H9 (cell line): ENCODE measurements around the gene ASB18. TPM values are rescaled to one million over a fixed set of nuclear protein-coding genes. Genes with fewer than 3 reads are reported as not detected.

Source experiments
- DNase-seq: peaks from one replicate; pipeline ENCODE4 v3.0.0-alpha.2; 2017
- H2AFZ ChIP-seq: one replicate; pipeline ENCODE4 v1.6.1; 2013; ENCODE audit warnings: mild to moderate bottlenecking, low read length, control low read depth, moderate library complexity
- H2AK5ac ChIP-seq: 2 replicates; pipeline ENCODE4 v1.6.1; 2013; ENCODE audit warnings: low read length, control low read depth, mixed read lengths; ENCODE audit not compliant: insufficient read length
- H2BK120ac ChIP-seq: one replicate; pipeline ENCODE4 v1.6.1; 2013; ENCODE audit warnings: low read depth, mild to moderate bottlenecking, low read length, control low read depth, inconsistent platforms; ENCODE audit not compliant: poor library complexity, severe bottlenecking
- H2BK12ac ChIP-seq: 2 replicates; pipeline ENCODE4 v1.6.1; 2013; ENCODE audit warnings: low read length, control low read depth, mixed read lengths, low read depth; ENCODE audit not compliant: insufficient read length
- H2BK15ac ChIP-seq: 2 replicates; pipeline ENCODE4 v1.6.1; 2013; ENCODE audit warnings: low read depth, low read length, control low read depth
- H2BK20ac ChIP-seq: one replicate; pipeline ENCODE4 v1.6.1; 2013; ENCODE audit warnings: low read depth, mild to moderate bottlenecking, low read length, control low read depth, inconsistent platforms; ENCODE audit not compliant: poor library complexity, severe bottlenecking
- H2BK5ac ChIP-seq: 2 replicates; pipeline ENCODE4 v1.6.1; 2013; ENCODE audit warnings: low read length, control low read depth, mixed read lengths; ENCODE audit not compliant: insufficient read length
- H3K14ac ChIP-seq: 2 replicates; pipeline ENCODE4 v1.6.1; 2013; ENCODE audit warnings: low read length, control low read depth; ENCODE audit not compliant: insufficient read depth
- H3K18ac ChIP-seq: 2 replicates; pipeline ENCODE4 v1.6.1; 2013; ENCODE audit warnings: low read depth, mild to moderate bottlenecking, mixed read lengths, low read length, control low read depth; ENCODE audit not compliant: insufficient read length
- H3K23ac ChIP-seq: 2 replicates; pipeline ENCODE4 v1.6.1; 2013; ENCODE audit warnings: low read length, control low read depth, mixed read lengths, low read depth; ENCODE audit not compliant: insufficient read length
- H3K23me2 ChIP-seq: 2 replicates; pipeline ENCODE4 v1.6.1; 2013; ENCODE audit warnings: low read depth, mild to moderate bottlenecking, mixed read lengths, low read length, control low read depth; ENCODE audit not compliant: insufficient read length, poor library complexity, severe bottlenecking
- H3K27ac ChIP-seq: 2 replicates; pipeline ENCODE4 v1.5.1; 2013; ENCODE audit warnings: low read length, control low read depth, mixed read lengths, low read depth; ENCODE audit not compliant: insufficient read length
- H3K27me3 ChIP-seq: 2 replicates; pipeline ENCODE4 v1.6.1; 2013; ENCODE audit warnings: low read length, control low read depth, inconsistent platforms; ENCODE audit not compliant: insufficient read depth
- H3K4ac ChIP-seq: 2 replicates; pipeline ENCODE4 v1.6.1; 2013; ENCODE audit warnings: low read depth, mild to moderate bottlenecking, control low read depth, inconsistent platforms, low read length, moderate library complexity
- H3K4me1 ChIP-seq: 2 replicates; pipeline ENCODE4 v1.6.1; 2013; ENCODE audit warnings: low read length, control low read depth, inconsistent platforms; ENCODE audit not compliant: insufficient read depth
- H3K4me2 ChIP-seq: 2 replicates; pipeline ENCODE4 v1.6.1; 2013; ENCODE audit warnings: low read length, control low read depth, mixed read lengths; ENCODE audit not compliant: insufficient read length, insufficient read depth
- H3K56ac ChIP-seq: 2 replicates; pipeline ENCODE4 v1.6.1; 2013; ENCODE audit warnings: low read depth, mild to moderate bottlenecking, mixed read lengths, low read length, control low read depth; ENCODE audit not compliant: insufficient read length
- H3K79me1 ChIP-seq: 2 replicates; pipeline ENCODE4 v1.6.1; 2013; ENCODE audit warnings: low read depth, mild to moderate bottlenecking, moderate library complexity, low read length, control low read depth, inconsistent platforms; ENCODE audit not compliant: insufficient read depth, poor library complexity, severe bottlenecking
- H3K79me2 ChIP-seq: 2 replicates; pipeline ENCODE4 v1.6.1; 2013; ENCODE audit warnings: low read length, control low read depth, inconsistent platforms; ENCODE audit not compliant: insufficient read depth
- H3K9ac ChIP-seq: 2 replicates; pipeline ENCODE4 v1.6.1; 2013; ENCODE audit warnings: low read length, control low read depth, mixed read lengths; ENCODE audit not compliant: insufficient read length; ENCODE audit errors: extremely low read depth
- H3K9me3 ChIP-seq: one replicate; pipeline ENCODE4 v1.6.1; 2013; ENCODE audit warnings: low read depth, low read length, inconsistent platforms; ENCODE audit not compliant: control insufficient read depth
- H3T11ph ChIP-seq: one replicate; pipeline ENCODE4 v1.6.1; 2013; ENCODE audit warnings: mild to moderate bottlenecking, low read length, control low read depth, inconsistent platforms
- H4K20me1 ChIP-seq: one replicate; pipeline ENCODE4 v1.6.1; 2013; ENCODE audit not compliant: control insufficient read depth, insufficient read length, insufficient read depth
- H4K5ac ChIP-seq: 2 replicates; pipeline ENCODE4 v1.6.1; 2013; ENCODE audit warnings: low read depth, mild to moderate bottlenecking, mixed read lengths, low read length, control low read depth; ENCODE audit not compliant: insufficient read length
- H4K8ac ChIP-seq: replicated peaks from 2 replicates; pipeline ENCODE4 v1.6.1; 2013; ENCODE audit warnings: low read length, control low read depth, mixed read lengths, low read depth; ENCODE audit not compliant: insufficient read length
- H4K91ac ChIP-seq: 2 replicates; pipeline ENCODE4 v1.6.1; 2013; ENCODE audit warnings: low read depth, mild to moderate bottlenecking, moderate library complexity, mixed read lengths, low read length, control low read depth; ENCODE audit not compliant: insufficient read length
- H3K27ac Mint-ChIP-seq, 3 experiments: 2 replicates in 2 of 3; 3 replicates in 1 of 3; pipeline ENCODE4 v1.8.0; 2020 to 2021; ENCODE audit warnings: mixed read lengths in 3 of 3, mild to moderate bottlenecking in 1 of 3, moderate library complexity in 1 of 3
- H3K27me3 Mint-ChIP-seq: 2 replicates; pipeline ENCODE4 v1.8.0; 2021; ENCODE audit warnings: low read depth, mild to moderate bottlenecking, moderate library complexity, mixed read lengths
- H3K36me3 Mint-ChIP-seq, 3 experiments: 2 replicates in 2 of 3; 3 replicates in 1 of 3; pipeline ENCODE4 v1.8.0; 2020 to 2021; ENCODE audit warnings: low read depth in 3 of 3, mixed read lengths in 3 of 3; ENCODE audit not compliant: insufficient read depth in 1 of 3
- H3K4me1 Mint-ChIP-seq, 2 experiments: 2 replicates each; pipeline ENCODE4 v1.8.0; 2020; ENCODE audit warnings: mixed read lengths in 2 of 2
- H3K4me3 Mint-ChIP-seq, 2 experiments: 2 replicates in 1 of 2; 3 replicates in 1 of 2; pipeline ENCODE4 v1.8.0; 2020 to 2021; ENCODE audit warnings: mild to moderate bottlenecking in 2 of 2, mixed read lengths in 2 of 2, moderate library complexity in 1 of 2
- H3K9me3 Mint-ChIP-seq, 2 experiments: 2 replicates in 1 of 2; 3 replicates in 1 of 2; pipeline ENCODE4 v1.8.0; 2020; ENCODE audit warnings: mild to moderate bottlenecking in 2 of 2, mixed read lengths in 2 of 2, moderate library complexity in 1 of 2
- CTCF ChIP-seq: fragments of 200-600 bp; sonication (generic); conservative IDR thresholded peaks from 3 replicates; pipeline ENCODE4 v1.8.0; 2021; ENCODE audit warnings: antibody characterized with exemption, mild to moderate bottlenecking
- WGBS: extraction: QIAGEN DNeasy Blood & Tissue Kit; methylation state at CpG from one replicate; pipeline ENCODE4 v1.1.7; 2013; ENCODE audit warnings: missing lambda C conversion rate, low lambda C conversion rate, mixed read lengths; ENCODE audit not compliant: insufficient read length; ENCODE audit errors: extremely low coverage; 5-methylcytosine and 5-hydroxymethylcytosine counted together
- total RNA-seq: library from RNA; stranded (reverse); gene quantifications from 2 replicates; pipeline ENCODE4 v1.2.1, GENCODE V29; 2021

Gene ASB18
- total RNA-seq, 1 experiment from 2014 or later, result not detected

- H4K5ac ChIP-seq, result no peak overlapping the region
- H3T11ph ChIP-seq, result no peak overlapping the region
- no peaks in the 10 kb centered on the region for H4K20me1 ChIP-seq
- no peak overlapping the region for H2AK5ac ChIP-seq
- no peaks in the 10 kb centered on the region for H3K23me2 ChIP-seq
- H3K14ac ChIP-seq, result no peak overlapping the region
- H2BK5ac ChIP-seq, result no peak overlapping the region
- no peak overlapping the region for H2BK20ac ChIP-seq
- WGBS, result no CpG with 5 or more reads among the region's 28 CpGs
- H2BK15ac ChIP-seq, result no peak overlapping the region
- no peaks in the 10 kb centered on the region; a peak in 1 of 7 replicates for H3K36me3 Mint-ChIP-seq
- no peak for TF ChIP-seq CTCF
- no peak overlapping the region for H3K18ac ChIP-seq
- H3K9me3 Mint-ChIP-seq, result peaks cover 0 to 3% of the 10 kb centered on the region in 2 experiments; a peak in 4 of 5 replicates
- H3K27ac Mint-ChIP-seq, result peak overlapping the region in 1 of 3 experiments; percentile 2; a peak in 1 of 7 replicates
- H2AFZ ChIP-seq, result no peak overlapping the region
- H3K27me3 ChIP-seq, result no peaks in the 10 kb centered on the region
- H3K4me2 ChIP-seq, result no peak overlapping the region
- no peaks in the 10 kb centered on the region for H3K79me2 ChIP-seq
- no peak for DNase-seq
- no peak overlapping the region for H3K4ac ChIP-seq
- H4K91ac ChIP-seq, result no peak overlapping the region
- H3K9ac ChIP-seq, result no peak overlapping the region
- no peak overlapping the region for H3K27ac ChIP-seq
- no peaks in the 10 kb centered on the region for H3K79me1 ChIP-seq
- peaks cover 10 to 12% of the 10 kb centered on the region in 2 experiments; a peak in 3 of 4 replicates for H3K4me1 Mint-ChIP-seq
- H3K9me3 ChIP-seq, result no peaks in the 10 kb centered on the region
- no peaks in the 10 kb centered on the region for H3K4me1 ChIP-seq
- H4K8ac ChIP-seq, result no peak overlapping the region
- no peak overlapping the region for H3K56ac ChIP-seq
- no peak overlapping the region for H3K23ac ChIP-seq
- no peak overlapping the region for H2BK12ac ChIP-seq
- H3K27me3 Mint-ChIP-seq, result peaks cover 4% of the 10 kb centered on the region
- H2BK120ac ChIP-seq, result no peak overlapping the region
- no peak overlapping the region for H3K4me3 Mint-ChIP-seq
Measured at GRCh38 chr2:236208019-236208926, 55.9 kb downstream of the ASB18 start.
